GM12801 (cell line): ENCODE results near the gene APEX1.

Source experiments
- TF ChIP-seq, protein P1 (sequence below): IDR thresholded peaks from one replicate; pipeline ENCODE4 v1.5.1; 2011; ENCODE audit warnings: control low read depth; ENCODE audit not compliant: insufficient read length; ENCODE audit errors: extremely low read depth

Gene APEX1

DNA sequence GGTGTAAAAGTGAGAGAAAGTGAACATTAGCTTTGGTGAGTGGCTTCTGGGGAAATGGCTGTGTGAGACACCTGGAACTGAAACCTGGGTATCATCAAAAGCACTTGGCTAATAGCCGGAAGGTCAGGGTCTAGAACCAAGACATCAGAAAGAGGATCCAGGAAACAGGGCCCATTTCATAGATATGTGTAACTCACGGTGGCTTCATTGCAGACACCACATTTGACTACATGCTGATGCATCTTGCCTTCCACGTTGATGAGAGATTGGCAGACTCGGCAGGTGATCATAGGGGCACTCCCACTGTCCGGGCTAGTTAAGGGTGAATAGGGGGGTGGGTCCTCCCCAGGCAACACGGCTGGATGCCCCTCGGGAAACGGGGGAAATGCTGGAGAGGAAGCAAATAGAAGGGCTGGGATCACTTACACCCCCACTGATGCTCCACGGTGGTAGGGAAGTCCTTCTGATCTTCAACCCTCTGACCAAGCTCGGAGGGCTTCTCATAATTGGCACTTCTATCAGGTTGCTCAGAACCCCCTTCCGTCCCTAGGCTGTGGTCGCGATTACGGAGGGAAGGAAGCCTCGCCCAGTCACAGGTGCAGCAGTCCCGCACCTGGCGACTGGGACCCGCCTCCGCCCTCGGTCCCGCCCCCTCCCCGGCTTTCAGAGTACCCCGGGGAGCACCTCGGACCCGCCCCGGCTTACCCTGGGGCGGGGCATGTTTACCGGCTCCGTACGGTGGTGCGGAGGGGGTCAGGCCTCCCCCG is 5.6 kb downstream of the APEX1 start:
- TF ChIP-seq, protein P1, sequence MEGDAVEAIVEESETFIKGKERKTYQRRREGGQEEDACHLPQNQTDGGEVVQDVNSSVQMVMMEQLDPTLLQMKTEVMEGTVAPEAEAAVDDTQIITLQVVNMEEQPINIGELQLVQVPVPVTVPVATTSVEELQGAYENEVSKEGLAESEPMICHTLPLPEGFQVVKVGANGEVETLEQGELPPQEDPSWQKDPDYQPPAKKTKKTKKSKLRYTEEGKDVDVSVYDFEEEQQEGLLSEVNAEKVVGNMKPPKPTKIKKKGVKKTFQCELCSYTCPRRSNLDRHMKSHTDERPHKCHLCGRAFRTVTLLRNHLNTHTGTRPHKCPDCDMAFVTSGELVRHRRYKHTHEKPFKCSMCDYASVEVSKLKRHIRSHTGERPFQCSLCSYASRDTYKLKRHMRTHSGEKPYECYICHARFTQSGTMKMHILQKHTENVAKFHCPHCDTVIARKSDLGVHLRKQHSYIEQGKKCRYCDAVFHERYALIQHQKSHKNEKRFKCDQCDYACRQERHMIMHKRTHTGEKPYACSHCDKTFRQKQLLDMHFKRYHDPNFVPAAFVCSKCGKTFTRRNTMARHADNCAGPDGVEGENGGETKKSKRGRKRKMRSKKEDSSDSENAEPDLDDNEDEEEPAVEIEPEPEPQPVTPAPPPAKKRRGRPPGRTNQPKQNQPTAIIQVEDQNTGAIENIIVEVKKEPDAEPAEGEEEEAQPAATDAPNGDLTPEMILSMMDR: no peak

DNA sequence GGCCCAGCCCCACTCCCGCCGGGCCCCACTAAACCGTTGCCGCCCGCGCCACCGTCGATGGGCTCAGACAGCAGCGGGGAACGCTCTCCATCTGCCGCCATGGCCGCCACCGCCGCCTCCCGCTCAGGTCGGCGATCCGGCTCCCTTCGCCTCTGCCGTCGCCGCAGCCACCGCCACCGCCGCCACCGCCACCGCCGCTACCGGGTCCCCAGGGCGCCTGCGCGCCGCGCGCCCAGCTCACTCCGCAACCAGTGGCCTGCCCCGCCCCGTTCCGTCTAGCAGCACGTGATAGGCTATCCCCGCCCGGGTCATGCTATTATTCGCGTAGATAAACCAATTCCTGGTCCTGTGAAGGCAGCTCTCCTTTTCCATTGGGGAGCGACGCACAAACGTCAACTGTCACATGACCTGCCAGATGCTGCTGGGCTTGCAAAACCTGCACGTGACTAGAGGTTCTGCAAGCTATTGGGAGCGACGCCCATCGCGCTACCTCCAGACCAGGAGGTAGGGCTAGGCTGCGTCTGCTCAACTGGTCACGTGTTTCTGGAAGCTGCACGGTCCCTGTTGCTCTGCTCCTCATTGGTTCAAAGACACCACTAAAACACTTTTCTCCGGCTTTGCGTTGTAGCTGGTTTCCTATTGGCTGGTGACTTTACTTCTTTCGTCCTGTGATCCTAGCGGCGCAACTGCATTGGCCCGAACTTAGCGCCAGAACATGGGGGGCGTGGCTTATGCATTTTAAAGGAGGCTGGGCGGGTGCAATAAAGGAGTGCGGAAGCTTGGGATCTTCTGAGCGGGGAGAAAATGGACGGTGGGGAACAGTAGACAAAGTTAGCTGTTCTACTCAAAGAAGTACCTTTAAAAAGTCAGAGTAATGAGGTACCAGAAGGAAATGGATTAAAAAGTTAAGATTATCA is 6.5 kb downstream of the APEX1 start, which contains the start of gene PIP4P1:
Gene PIP4P1 (minus strand): TSS at position 210 of the 917 bp plus-strand sequence. CDS start 109 bp downstream, at position 101.
- TF ChIP-seq, protein P1: no peak

DNA sequence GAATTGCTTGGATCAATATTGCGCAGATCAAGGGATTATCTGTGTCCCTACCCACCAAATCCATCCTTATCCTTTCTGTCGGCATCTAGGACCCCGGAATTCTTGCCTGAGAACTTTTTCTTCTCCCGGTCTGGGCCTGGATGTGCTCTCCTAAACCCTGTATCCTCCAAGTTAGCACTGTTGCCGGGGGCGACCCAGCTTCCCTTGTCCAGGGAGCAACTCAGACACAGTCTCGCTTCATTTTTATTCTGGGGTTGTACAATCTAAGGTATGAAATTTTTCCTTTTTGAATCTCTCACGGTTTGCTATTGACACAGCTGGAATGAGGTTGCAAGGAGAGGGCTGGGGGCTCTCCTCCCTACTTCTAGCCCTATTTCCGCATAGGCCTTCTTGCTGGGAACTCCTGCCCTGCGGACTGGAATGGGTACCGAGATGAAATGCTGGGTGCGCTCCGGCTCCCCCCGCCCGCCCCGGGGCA is 13.8 kb downstream of the APEX1 start:
- TF ChIP-seq, protein P1: no peak

DNA sequence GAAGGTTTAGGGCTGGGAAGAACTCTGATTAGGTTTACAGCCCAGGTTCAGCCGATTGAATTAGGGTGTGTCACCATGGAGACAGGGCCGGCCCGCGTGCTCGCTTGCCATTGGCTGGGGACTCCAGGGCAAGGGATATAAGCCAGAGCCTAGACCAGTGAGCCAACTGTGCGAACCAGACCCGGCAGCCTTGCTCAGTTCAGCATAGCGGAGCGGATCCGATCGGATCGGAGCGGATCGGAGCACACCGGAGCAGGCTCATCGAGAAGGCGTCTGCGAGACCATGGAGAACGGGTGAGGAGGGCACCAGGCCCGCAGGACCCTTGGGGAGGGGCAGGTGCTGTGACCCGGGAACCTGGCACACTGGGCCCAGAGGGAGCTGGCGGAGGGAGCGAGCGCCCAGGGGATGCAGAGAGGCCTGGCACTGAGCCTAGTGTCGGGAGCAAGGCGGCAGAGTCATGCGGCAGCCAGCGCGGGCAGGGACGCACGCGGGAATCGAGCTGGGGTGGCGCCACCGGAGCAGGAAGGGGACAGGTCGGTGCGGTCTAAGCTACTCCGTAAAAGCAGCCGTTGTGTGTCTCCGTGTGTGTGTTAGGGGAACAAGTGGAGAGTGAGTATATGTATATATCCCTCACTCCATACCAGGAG is 14.3 kb downstream of the APEX1 start, which contains the start of gene PNP:
Gene PNP (plus strand): TSS at position 165 of the 648 bp plus-strand sequence. CDS start 119 bp downstream, at position 284.
- TF ChIP-seq, protein P1: no peak

DNA sequence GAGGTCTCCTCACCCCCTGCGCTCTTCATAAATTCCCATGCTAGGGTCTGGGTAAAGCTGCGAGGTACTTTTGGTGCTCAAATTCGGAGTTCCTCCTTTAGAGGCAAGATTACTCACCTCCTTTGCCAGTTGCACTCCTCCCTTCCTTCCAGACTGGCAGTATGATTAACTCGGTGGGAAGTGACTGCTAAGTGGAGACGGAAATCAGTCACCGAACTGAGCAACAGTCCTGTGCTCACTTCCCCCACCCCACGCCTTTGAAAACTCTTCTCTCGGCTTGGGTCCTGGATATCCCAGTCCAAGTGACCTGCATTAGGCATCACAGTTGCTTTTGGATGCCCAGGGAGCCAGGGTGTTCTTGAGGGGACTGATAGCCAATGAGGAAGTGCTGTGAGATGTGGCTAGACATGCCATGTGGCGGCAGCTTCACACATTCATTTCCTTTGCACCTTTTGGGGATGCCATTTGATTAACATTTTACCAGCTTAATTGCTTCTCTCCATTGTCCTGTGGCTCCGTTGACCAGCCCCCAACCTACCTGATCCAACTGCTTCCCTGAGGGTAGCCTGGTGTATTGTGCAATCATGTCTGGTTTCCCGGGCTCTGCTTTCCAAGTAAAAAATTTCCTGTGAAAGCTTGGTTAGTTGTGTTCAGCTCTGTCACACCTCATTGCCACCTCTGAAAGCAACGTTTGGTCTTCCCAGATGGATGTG is 15.0 kb downstream of the APEX1 start:
- TF ChIP-seq, protein P1: no peak

DNA sequence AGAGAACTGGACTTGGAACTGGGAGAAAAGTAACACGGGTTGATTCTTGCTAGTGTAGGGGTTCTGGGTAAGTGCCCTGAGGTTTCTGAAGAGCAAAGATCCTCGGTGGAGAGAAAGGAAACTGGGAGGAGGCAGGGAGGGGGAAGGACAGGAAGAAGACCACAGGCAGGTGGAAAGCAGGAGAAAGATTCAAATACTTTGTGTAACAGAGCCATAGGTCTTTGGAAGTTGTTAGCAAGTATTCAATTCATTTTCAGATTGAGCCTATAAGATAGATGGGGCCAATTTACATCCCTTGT is 15.5 kb downstream of the APEX1 start:
- TF ChIP-seq, protein P1: no peak
